ENCODE results near the gene RAG1. TPM values are rescaled to one million over a fixed set of nuclear protein-coding genes. Genes with fewer than 3 reads are reported as not detected.

The RAG1 gene
- total and polyA plus RNA-seq, 9 of the 15 experiments (the other 6 are each of a cell fraction or from before 2014, with no cell fraction given): 0.49 to 2.5 (median 1.7) TPM

GRCh38 chr11:36602135-36602534, 34.3 kb downstream of the RAG1 start (continued):
- no peak for TF ChIP-seq CEBPG (CRISPR knock-in tag; IDR thresholded peaks at IDR 0.05)
- no peak for TF ChIP-seq CEBPG (tag; conservative IDR thresholded peaks at IDR 0.05 in 1 of 2, IDR thresholded peaks at IDR 0.05 in 1 of 2)
- no peak for TF ChIP-seq SUPT5H (IDR thresholded peaks at IDR 0.05)
- TF ChIP-seq ZNF280B (CRISPR knock-in tag; IDR thresholded peaks at IDR 0.05): no peak
- no peak for TF ChIP-seq RNF2 (IDR thresholded peaks at IDR 0.05)
- TF ChIP-seq SNAPC5 (CRISPR knock-in tag; IDR thresholded peaks at IDR 0.05): no peak
- no peak for TF ChIP-seq CTCF (IDR thresholded peaks at IDR 0.05 in 2 of 3, conservative IDR thresholded peaks at IDR 0.05 in 1 of 3; ENCODE audit: insufficient read depth in 2 of 3, low read depth in 1 of 3, low read length in 3 of 3)

Data from K562 (cell line).